ENCODE data around the gene SFRP5. TPM values are rescaled to one million over a fixed set of nuclear protein-coding genes. Genes with fewer than 3 reads are reported as not detected.

SFRP5 gene, protein sequence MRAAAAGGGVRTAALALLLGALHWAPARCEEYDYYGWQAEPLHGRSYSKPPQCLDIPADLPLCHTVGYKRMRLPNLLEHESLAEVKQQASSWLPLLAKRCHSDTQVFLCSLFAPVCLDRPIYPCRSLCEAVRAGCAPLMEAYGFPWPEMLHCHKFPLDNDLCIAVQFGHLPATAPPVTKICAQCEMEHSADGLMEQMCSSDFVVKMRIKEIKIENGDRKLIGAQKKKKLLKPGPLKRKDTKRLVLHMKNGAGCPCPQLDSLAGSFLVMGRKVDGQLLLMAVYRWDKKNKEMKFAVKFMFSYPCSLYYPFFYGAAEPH
- 1 to 10 TPM in 4 of 5 donors, under 1 TPM in 1; 0.76 to 3.1 (median 2.2) TPM for total RNA-seq
- 0.61 TPM for total RNA-seq (2013)
- total RNA-seq, result 0 to 5.6 (median 0.57) reads per million in 29 experiments

DNA sequence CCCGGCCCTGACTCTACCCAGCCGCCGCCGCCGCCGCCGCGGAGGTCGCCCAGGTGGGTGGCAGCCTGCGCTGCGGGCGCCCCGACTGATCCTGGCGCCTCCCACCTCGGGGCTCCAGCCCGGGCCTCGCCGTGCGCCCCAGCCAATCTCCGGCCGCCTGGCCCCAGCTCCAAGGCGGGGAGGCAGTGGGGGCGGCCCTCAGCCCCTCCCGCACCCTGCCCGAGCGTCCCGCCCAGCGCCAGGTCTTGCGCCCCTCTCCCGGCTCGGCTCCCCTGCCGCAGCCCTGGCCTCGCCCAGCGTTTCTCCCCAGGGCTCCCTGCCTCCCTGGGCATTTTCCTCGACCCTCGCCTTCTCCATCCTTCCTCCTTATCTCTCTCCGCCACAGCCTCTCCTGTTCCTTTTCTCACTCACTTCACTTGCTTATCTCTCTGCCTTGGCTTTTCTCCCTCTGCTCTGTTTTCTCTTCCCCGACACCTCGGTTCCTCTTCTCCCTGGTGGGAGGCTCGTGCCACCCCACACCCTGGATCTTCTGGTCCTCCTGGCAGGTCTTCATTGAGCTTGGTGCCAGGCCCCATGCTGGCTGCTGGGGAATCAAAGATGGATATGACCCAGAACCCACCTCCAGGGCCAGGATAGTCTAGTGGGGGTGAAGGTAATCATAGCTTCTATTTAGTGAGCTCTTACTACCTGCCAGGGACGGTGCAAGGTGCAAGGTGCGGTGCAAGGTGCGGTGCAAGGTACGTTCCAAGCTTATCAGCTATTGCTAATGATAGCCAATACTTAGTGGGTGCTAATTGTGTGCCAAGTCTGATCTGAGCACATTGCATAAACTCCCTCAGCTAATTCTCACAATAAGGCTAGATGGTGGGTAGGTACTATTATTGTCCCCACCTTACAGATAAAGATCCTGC is at the start of gene SFRP5:
SFRP5 (minus strand) TSS at position 87 of the 911 bp plus-strand sequence. CDS start 166 bp downstream, outside the sequence.
- H3K27me3 ChIP-seq (replicated peaks in 1 of 2; ENCODE audit: control insufficient read depth in 2 of 2, extremely low read depth in 1 of 2, insufficient read depth in 2 of 2, low read length in 1 of 2), result peaks cover 0 to 46% of the 10 kb centered on the region in 2 experiments
- WGBS (ENCODE audit: insufficient coverage), result 5% methylated on average over 38 of the region's 44 CpGs
- H3K9me3 ChIP-seq, result no peaks in the 10 kb centered on the region
- H3K27ac ChIP-seq (ENCODE audit: low read length), result no peak within 1 kb of the TSS
- peaks cover 16% of the 10 kb centered on the region for H3K36me3 Mint-ChIP-seq
- peak within 1 kb of the TSS; percentile 12 to 48 for H3K4me3 ChIP-seq (ENCODE audit: control insufficient read depth in 1 of 2, extremely low read depth in 1 of 2, low read length in 1 of 2)
- peaks cover 36 to 48% of the 10 kb centered on the region in 2 donors for H3K27me3 Mint-ChIP-seq
- H3K4me1 ChIP-seq (ENCODE audit: control insufficient read depth in 1 of 2, extremely low read depth in 1 of 2, insufficient read depth in 2 of 2, low read length in 2 of 2), result peaks cover 0 to 12% of the 10 kb centered on the region in 2 experiments
- H3K27ac Mint-ChIP-seq, result peak within 1 kb of the TSS in 1 of 2 donors; percentile 14
- ChIA-PET CTCF (interaction anchor here in 1 of 2 donors (0.7 kb wide), 1 partner anchor 20 kb away, joined by 3 read pairs; no protein-coding TSS in a partner anchor), POLR2A (no interaction called here)
- no peaks in the 10 kb centered on the region for H3K9me3 Mint-ChIP-seq
- no peak for DNase-seq
- H3K36me3 ChIP-seq (ENCODE audit: control insufficient read depth in 2 of 2, extremely low read depth in 1 of 2, insufficient read depth in 1 of 2, low read length in 1 of 2), result peaks cover 0 to 3% of the 10 kb centered on the region in 2 donors
- peaks cover 16 to 23% (median 21%) of the 10 kb centered on the region in 3 donors for H3K4me1 Mint-ChIP-seq
- peak in 3 of 4 experiments; percentile 23 to 50 (median 30) for ATAC-seq (replicated peaks in 1 of 4)
- peak within 1 kb of the TSS; percentile 62 to 89 (median 71) for H3K4me3 Mint-ChIP-seq

DNA sequence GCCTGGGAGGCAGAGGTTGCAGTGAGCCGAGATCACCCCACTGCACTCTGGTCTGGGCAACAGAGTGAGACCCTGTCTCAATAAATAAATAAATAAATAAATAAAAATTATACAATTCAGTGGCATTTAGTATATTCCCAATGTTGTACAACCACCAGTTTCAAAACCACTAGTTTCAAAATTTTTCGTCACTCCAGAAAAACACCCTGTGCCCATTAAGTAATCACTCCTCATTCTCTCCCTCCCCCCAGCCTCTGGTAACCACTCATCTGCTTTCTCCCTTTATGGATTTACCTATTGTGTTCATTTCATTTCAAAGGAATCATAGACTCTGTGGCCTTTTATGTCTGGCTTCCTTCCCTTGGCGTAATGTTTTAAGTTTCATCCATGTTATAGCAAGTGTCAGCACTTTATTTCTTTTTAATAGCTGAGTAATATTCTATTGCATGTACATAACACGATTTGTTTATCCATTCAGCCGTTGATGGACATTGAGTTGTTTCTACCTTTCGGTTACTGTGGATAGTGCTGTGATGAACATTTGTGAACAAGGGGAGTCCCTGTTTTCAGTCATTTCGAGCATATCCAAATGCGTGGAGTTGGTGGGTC is 48.4 kb upstream of the SFRP5 start:
- no peaks in the 10 kb centered on the region for H3K9me3 ChIP-seq
- H3K27me3 ChIP-seq (replicated peaks in 1 of 2; ENCODE audit: control insufficient read depth in 2 of 2, extremely low read depth in 1 of 2, insufficient read depth in 2 of 2, low read length in 1 of 2), result peaks cover 0 to 39% of the 10 kb centered on the region in 2 experiments
- H3K9me3 Mint-ChIP-seq, result no peaks in the 10 kb centered on the region
- H3K27ac ChIP-seq (ENCODE audit: low read length), result no peak overlapping the region
- H3K36me3 Mint-ChIP-seq, result no peaks in the 10 kb centered on the region
- 89% methylated on average over 3 of the region's 8 CpGs for WGBS (ENCODE audit: insufficient coverage)
- no peak overlapping the region for H3K4me3 Mint-ChIP-seq
- POLR2A ChIA-PET, result no interaction called here
- no peaks in the 10 kb centered on the region for H3K27me3 Mint-ChIP-seq
- H3K27ac Mint-ChIP-seq, result no peak overlapping the region
- H3K4me1 ChIP-seq (ENCODE audit: control insufficient read depth in 1 of 2, extremely low read depth in 1 of 2, insufficient read depth in 2 of 2, low read length in 2 of 2), result no peaks in the 10 kb centered on the region
- no peaks in the 10 kb centered on the region for H3K4me1 Mint-ChIP-seq
- DNase-seq (no peak), ATAC-seq (replicated peaks in 1 of 4) (no peak)
- CTCF ChIA-PET, result no interaction called here
- H3K36me3 ChIP-seq (ENCODE audit: control insufficient read depth in 2 of 2, extremely low read depth in 1 of 2, insufficient read depth in 1 of 2, low read length in 1 of 2), result no peaks in the 10 kb centered on the region
- H3K4me3 ChIP-seq (ENCODE audit: control insufficient read depth in 1 of 2, extremely low read depth in 1 of 2, low read length in 1 of 2), result no peak overlapping the region

DNA sequence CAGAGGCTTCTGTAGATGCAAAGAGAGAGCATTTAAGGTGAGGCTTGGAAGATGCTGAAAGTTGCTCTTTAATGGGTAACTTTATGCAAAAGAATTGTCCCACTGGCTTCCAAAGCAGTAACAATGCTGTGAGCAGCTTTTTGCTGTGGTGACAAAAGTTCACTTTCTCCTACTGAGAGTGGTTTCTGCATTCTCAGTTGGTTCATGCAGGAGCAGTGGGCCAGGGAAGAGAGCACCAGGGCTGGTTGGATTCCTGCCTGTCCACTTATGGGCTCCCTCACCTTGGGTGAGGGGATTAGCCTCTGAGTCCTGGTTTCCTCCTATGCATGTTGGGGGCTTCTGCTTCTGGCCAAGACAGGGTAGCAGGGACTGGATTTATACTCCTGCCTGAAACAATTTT is 46.8 kb upstream of the SFRP5 start:
- no peaks in the 10 kb centered on the region for H3K27me3 Mint-ChIP-seq
- no peaks in the 10 kb centered on the region for H3K9me3 Mint-ChIP-seq
- H3K27me3 ChIP-seq (replicated peaks in 1 of 2; ENCODE audit: control insufficient read depth in 2 of 2, extremely low read depth in 1 of 2, insufficient read depth in 2 of 2, low read length in 1 of 2), result peaks cover 0 to 38% of the 10 kb centered on the region in 2 experiments
- H3K9me3 ChIP-seq, result no peaks in the 10 kb centered on the region
- DNase-seq (no peak), ATAC-seq (replicated peaks in 1 of 4) (no peak)
- ChIA-PET POLR2A (no interaction called here), CTCF (no interaction called here)
- H3K27ac Mint-ChIP-seq, result no peak overlapping the region
- no peak overlapping the region for H3K4me3 Mint-ChIP-seq
- no peaks in the 10 kb centered on the region for H3K36me3 Mint-ChIP-seq
- H3K27ac ChIP-seq (ENCODE audit: low read length), result no peak overlapping the region
- H3K4me1 Mint-ChIP-seq, result no peaks in the 10 kb centered on the region
- H3K4me1 ChIP-seq (ENCODE audit: control insufficient read depth in 1 of 2, extremely low read depth in 1 of 2, insufficient read depth in 2 of 2, low read length in 2 of 2), result no peaks in the 10 kb centered on the region
- H3K36me3 ChIP-seq (ENCODE audit: control insufficient read depth in 2 of 2, extremely low read depth in 1 of 2, insufficient read depth in 1 of 2, low read length in 1 of 2), result no peaks in the 10 kb centered on the region
- no peak overlapping the region for H3K4me3 ChIP-seq (ENCODE audit: control insufficient read depth in 1 of 2, extremely low read depth in 1 of 2, low read length in 1 of 2)

DNA sequence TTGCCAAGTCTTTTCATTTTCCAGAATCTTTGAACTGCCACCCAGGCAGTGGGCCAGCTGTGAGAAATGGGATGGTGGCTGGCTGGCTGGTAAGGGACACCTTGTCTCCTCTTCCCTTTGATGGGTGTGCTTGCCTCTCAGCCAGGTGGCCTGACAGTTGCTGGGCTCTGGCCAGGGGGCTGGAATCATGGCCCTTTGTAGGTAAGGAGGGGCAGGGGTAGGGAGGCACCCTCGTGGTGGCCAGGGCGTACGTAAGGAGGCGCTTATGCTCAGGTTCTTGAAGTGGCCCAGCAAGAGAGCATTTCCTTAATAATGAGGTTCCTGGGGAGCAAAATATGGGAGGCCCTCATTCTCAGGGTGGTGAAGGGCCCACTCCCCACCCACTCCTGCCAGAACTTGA is 44.8 kb upstream of the SFRP5 start:
- CTCF ChIA-PET, result no interaction called here

DNA sequence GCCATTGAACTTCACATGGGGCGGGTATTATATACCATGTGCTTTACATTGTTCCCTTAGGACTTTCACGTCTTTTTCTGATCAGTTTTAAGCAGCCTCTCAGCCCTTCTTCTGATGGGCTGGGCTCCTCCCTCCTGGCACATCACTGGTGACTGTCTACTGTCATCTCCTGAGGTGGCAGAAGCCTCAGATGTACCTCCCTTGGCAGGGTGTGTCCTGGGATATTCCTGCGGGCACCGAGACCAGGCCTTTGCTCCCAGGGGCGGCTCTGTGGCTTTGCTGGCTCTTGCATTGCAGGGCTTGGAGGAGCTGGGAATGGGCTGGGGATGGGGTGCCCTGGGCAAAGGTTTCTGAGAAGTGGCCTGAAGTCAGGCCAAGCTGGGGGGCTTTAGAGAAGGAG is 43.2 kb upstream of the SFRP5 start:
- Mint-ChIP-seq H3K4me1 (peaks cover 4 to 9% (median 7%) of the 10 kb centered on the region in 3 donors), H3K4me3 (no peak overlapping the region), H3K36me3 (no peaks in the 10 kb centered on the region), H3K27me3 (no peaks in the 10 kb centered on the region), H3K9me3 (no peaks in the 10 kb centered on the region), H3K27ac (no peak overlapping the region)
- H3K4me1 ChIP-seq (ENCODE audit: control insufficient read depth in 1 of 2, extremely low read depth in 1 of 2, insufficient read depth in 2 of 2, low read length in 2 of 2), result no peaks in the 10 kb centered on the region
- no peaks in the 10 kb centered on the region for H3K36me3 ChIP-seq (ENCODE audit: control insufficient read depth in 2 of 2, extremely low read depth in 1 of 2, insufficient read depth in 1 of 2, low read length in 1 of 2)
- H3K9me3 ChIP-seq, result no peaks in the 10 kb centered on the region
- peaks cover 0 to 20% of the 10 kb centered on the region in 2 experiments for H3K27me3 ChIP-seq (replicated peaks in 1 of 2; ENCODE audit: control insufficient read depth in 2 of 2, extremely low read depth in 1 of 2, insufficient read depth in 2 of 2, low read length in 1 of 2)
- CTCF ChIA-PET, result interaction anchor here in 1 of 2 donors (0.6 kb wide), 1 partner anchor 779 kb away, joined by 4 read pairs; no protein-coding TSS in a partner anchor
- DNase-seq, result no peak
- POLR2A ChIA-PET, result no interaction called here
- no peak for ATAC-seq (replicated peaks in 1 of 4)
- H3K27ac ChIP-seq (ENCODE audit: low read length), result no peak overlapping the region
- WGBS (ENCODE audit: insufficient coverage), result 85% methylated on average over 4 of the region's 5 CpGs
- H3K4me3 ChIP-seq (ENCODE audit: control insufficient read depth in 1 of 2, extremely low read depth in 1 of 2, low read length in 1 of 2), result no peak overlapping the region

More for the DNA sequence above, 44.8 kb upstream of the SFRP5 start:
- no peak overlapping the region for H3K4me3 Mint-ChIP-seq
- H3K4me3 ChIP-seq (ENCODE audit: control insufficient read depth in 1 of 2, extremely low read depth in 1 of 2, low read length in 1 of 2), result no peak overlapping the region
- no peaks in the 10 kb centered on the region for H3K4me1 ChIP-seq (ENCODE audit: control insufficient read depth in 1 of 2, extremely low read depth in 1 of 2, insufficient read depth in 2 of 2, low read length in 2 of 2)
- H3K36me3 Mint-ChIP-seq, result no peaks in the 10 kb centered on the region
- peaks cover 4 to 9% (median 5%) of the 10 kb centered on the region in 3 donors for H3K4me1 Mint-ChIP-seq
- no CpG with 5 or more reads among the region's 4 CpGs for WGBS (ENCODE audit: insufficient coverage)
- H3K9me3 Mint-ChIP-seq, result no peaks in the 10 kb centered on the region
- H3K36me3 ChIP-seq (ENCODE audit: control insufficient read depth in 2 of 2, extremely low read depth in 1 of 2, insufficient read depth in 1 of 2, low read length in 1 of 2), result no peaks in the 10 kb centered on the region
- POLR2A ChIA-PET, result no interaction called here
- no peaks in the 10 kb centered on the region for H3K27me3 Mint-ChIP-seq
- H3K27me3 ChIP-seq (replicated peaks in 1 of 2; ENCODE audit: control insufficient read depth in 2 of 2, extremely low read depth in 1 of 2, insufficient read depth in 2 of 2, low read length in 1 of 2), result peaks cover 0 to 23% of the 10 kb centered on the region in 2 experiments
- ATAC-seq (replicated peaks in 1 of 4), result no peak
- no peak for DNase-seq
- H3K27ac Mint-ChIP-seq, result no peak overlapping the region
- no peak overlapping the region for H3K27ac ChIP-seq (ENCODE audit: low read length)
- no peaks in the 10 kb centered on the region for H3K9me3 ChIP-seq

DNA sequence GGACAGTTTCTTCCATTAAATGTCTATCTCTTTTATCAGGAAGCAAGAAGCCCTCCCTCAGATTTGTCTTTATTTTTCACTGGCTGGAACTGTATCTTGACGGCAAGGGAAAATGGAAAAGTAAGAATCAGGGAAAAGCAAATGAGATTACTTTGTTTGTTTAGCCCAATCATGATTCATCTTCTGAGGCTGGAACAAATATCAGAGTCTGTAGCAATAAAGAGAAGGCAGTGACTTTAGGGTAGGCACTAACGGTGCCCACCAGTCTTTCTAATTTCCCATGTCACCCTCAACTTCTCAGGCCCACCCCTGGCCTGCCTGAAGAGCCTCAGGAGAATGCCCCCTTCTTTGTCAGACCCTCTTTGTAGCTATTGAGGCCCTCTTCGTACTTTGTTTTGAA is 41.5 kb upstream of the SFRP5 start:
- 42% methylated on average over 2 of the region's 3 CpGs for WGBS (ENCODE audit: insufficient coverage)
- Mint-ChIP-seq H3K4me3 (no peak overlapping the region), H3K27me3 (no peaks in the 10 kb centered on the region), H3K27ac (no peak overlapping the region), H3K9me3 (no peaks in the 10 kb centered on the region), H3K36me3 (no peaks in the 10 kb centered on the region), H3K4me1 (peaks cover 4 to 9% (median 7%) of the 10 kb centered on the region in 3 donors)
- Histone ChIP-seq H3K4me3 (ENCODE audit: control insufficient read depth in 1 of 2, extremely low read depth in 1 of 2, low read length in 1 of 2) (no peak overlapping the region), H3K9me3 (no peaks in the 10 kb centered on the region), H3K36me3 (ENCODE audit: control insufficient read depth in 2 of 2, extremely low read depth in 1 of 2, insufficient read depth in 1 of 2, low read length in 1 of 2) (no peaks in the 10 kb centered on the region), H3K27me3 (replicated peaks in 1 of 2; ENCODE audit: control insufficient read depth in 2 of 2, extremely low read depth in 1 of 2, insufficient read depth in 2 of 2, low read length in 1 of 2) (peaks cover 0 to 20% of the 10 kb centered on the region in 2 experiments), H3K4me1 (ENCODE audit: control insufficient read depth in 1 of 2, extremely low read depth in 1 of 2, insufficient read depth in 2 of 2, low read length in 2 of 2) (no peaks in the 10 kb centered on the region), H3K27ac (ENCODE audit: low read length) (no peak overlapping the region)
- DNase-seq (no peak), ATAC-seq (replicated peaks in 1 of 4) (no peak)
- CTCF ChIA-PET, result no interaction called here
- POLR2A ChIA-PET, result no interaction called here
